HepG2 (cell line): ENCODE measurements around the gene PTH2. TPM values are rescaled to one million over a fixed set of nuclear protein-coding genes. Genes with fewer than 3 reads are reported as not detected.

ENCODE experiments used
- BHLHE40 ChIP-seq: IDR thresholded peaks from 2 replicates; pipeline ENCODE4 v1.6.1; 2011; ENCODE audit warnings: low read length, improper control_type of control experiment
- CHD4 ChIP-seq: fragments of 200-600 bp; sonication (generic); IDR thresholded peaks from 2 replicates; pipeline ENCODE4 v1.7.0; 2017; ENCODE audit warnings: mild to moderate bottlenecking, low read length, borderline replicate concordance
- ELF1 ChIP-seq: sonication (generic); formaldehyde crosslinking; IDR thresholded peaks from 2 replicates; pipeline ENCODE4 v1.4.0; 2020; ENCODE audit warnings: missing genetic modification reagents
- FOXA1 ChIP-seq, 2 experiments: fragments of 450-650 bp in 1 of 2; sonication (generic) in 1 of 2; formaldehyde crosslinking in 1 of 2; IDR thresholded peaks; 2 replicates each; pipeline versions ENCODE4 v1.4.0 to v1.6.1; 2016 to 2020; ENCODE audit warnings: missing genetic modification reagents in 1 of 2
- GPN1 ChIP-seq: sonication (generic); formaldehyde crosslinking; IDR thresholded peaks from 2 replicates; pipeline ENCODE4 v1.5.1; 2020; ENCODE audit warnings: missing genetic modification reagents, borderline replicate concordance
- HMG20B ChIP-seq: conservative IDR thresholded peaks from 2 replicates; pipeline ENCODE4 v1.6.1; 2016; ENCODE audit warnings: missing genetic modification reagents, missing compliant biosample characterization
- HOXD1 ChIP-seq: sonication (generic); formaldehyde crosslinking; IDR thresholded peaks from 2 replicates; pipeline ENCODE4 v1.5.0; 2020; ENCODE audit warnings: missing genetic modification reagents
- NFE2L2 ChIP-seq: fragments of 150-350 bp; IDR thresholded peaks from 2 replicates; pipeline ENCODE4 v1.6.1; 2014; ENCODE audit warnings: low read length
- RNF2 ChIP-seq: fragments of 450-650 bp; conservative IDR thresholded peaks from 2 replicates; pipeline ENCODE4 v1.6.1; 2016; ENCODE audit warnings: low read depth
- TOPORS ChIP-seq: sonication (generic); formaldehyde crosslinking; IDR thresholded peaks from 2 replicates; pipeline ENCODE4 v1.8.0; 2023; ENCODE audit warnings: mild to moderate bottlenecking, missing genetic modification reagents
- YY1 ChIP-seq: IDR thresholded peaks from 2 replicates; pipeline ENCODE4 v1.6.1; 2011; ENCODE audit warnings: low read length, low read depth, moderate library complexity, mild to moderate bottlenecking; ENCODE audit not compliant: insufficient read depth, insufficient replicate concordance
- ZBTB3 ChIP-seq: sonication (generic); formaldehyde crosslinking; IDR thresholded peaks from 2 replicates; pipeline ENCODE4 v1.4.0; 2020; ENCODE audit warnings: low read depth, mild to moderate bottlenecking, moderate library complexity, missing genetic modification reagents, borderline replicate concordance
- ZNF274 ChIP-seq: sonication (generic); formaldehyde crosslinking; IDR thresholded peaks from 2 replicates; pipeline ENCODE4 v1.5.1; 2020; ENCODE audit warnings: mild to moderate bottlenecking, missing genetic modification reagents
- ZNF567 ChIP-seq: sonication (generic); formaldehyde crosslinking; IDR thresholded peaks from 2 replicates; pipeline ENCODE4 v1.8.1; 2023; ENCODE audit warnings: mild to moderate bottlenecking, missing genetic modification reagents, borderline replicate concordance
- polyA plus RNA-seq, 8 experiments: library from polyadenylated mRNA; depleted of rRNA in 3 of 8; stranded (reverse) in 7 of 8; unstranded in 1 of 8; fragments of >200 nt; fragmentation: Illumina TruSeq in 4 of 8; extraction: Trizol in 4 of 8; gene quantifications; 2 replicates each; pipeline versions ENCODE4 v1.2.1 to v1.2.3, GENCODE V29; 2011 to 2016; ENCODE audit warnings: low read depth in 4 of 8, missing spikeins in 1 of 8, mixed read lengths in 1 of 8; ENCODE audit not compliant: insufficient read depth in 1 of 8
- total RNA-seq, 5 experiments: library from RNA; depleted of rRNA; stranded (reverse); fragments of >200 nt; fragmentation: Illumina TruSeq; extraction: Trizol; gene quantifications; 2 replicates each; pipeline ENCODE4 v1.2.3, GENCODE V29; 2016; ENCODE audit warnings: low read depth in 1 of 5
- TF ChIP-seq, protein P1 (sequence below): IDR thresholded peaks from 2 replicates; pipeline ENCODE4 v1.6.1; 2012; ENCODE audit warnings: low read length, improper control_type of control experiment
- TF ChIP-seq, protein P2 (sequence below): sonication (generic); formaldehyde crosslinking; IDR thresholded peaks from 2 replicates; pipeline ENCODE4 v1.8.0; 2022; ENCODE audit warnings: missing genetic modification reagents, mild to moderate bottlenecking, borderline replicate concordance
- TF ChIP-seq, protein P3 (sequence below): IDR thresholded peaks from 2 replicates; pipeline ENCODE4 v1.6.1; 2016; ENCODE audit warnings: missing biosample characterization, missing genetic modification reagents, low read depth
- TF ChIP-seq, protein P4 (sequence below): sonication (generic); formaldehyde crosslinking; IDR thresholded peaks from 2 replicates; pipeline ENCODE4 v1.5.0; 2020; ENCODE audit warnings: missing genetic modification reagents, mild to moderate bottlenecking, borderline replicate concordance
- TF ChIP-seq, protein P5 (sequence below): sonication (generic); formaldehyde crosslinking; IDR thresholded peaks from 2 replicates; pipeline ENCODE4 v1.9.0; 2021; ENCODE audit warnings: missing genetic modification reagents, borderline replicate concordance

The PTH2 gene
- total and polyA plus RNA-seq, 2 of the 13 experiments (the other 11 are each of a cell fraction or from before 2014, with no cell fraction given), result not detected

DNA sequence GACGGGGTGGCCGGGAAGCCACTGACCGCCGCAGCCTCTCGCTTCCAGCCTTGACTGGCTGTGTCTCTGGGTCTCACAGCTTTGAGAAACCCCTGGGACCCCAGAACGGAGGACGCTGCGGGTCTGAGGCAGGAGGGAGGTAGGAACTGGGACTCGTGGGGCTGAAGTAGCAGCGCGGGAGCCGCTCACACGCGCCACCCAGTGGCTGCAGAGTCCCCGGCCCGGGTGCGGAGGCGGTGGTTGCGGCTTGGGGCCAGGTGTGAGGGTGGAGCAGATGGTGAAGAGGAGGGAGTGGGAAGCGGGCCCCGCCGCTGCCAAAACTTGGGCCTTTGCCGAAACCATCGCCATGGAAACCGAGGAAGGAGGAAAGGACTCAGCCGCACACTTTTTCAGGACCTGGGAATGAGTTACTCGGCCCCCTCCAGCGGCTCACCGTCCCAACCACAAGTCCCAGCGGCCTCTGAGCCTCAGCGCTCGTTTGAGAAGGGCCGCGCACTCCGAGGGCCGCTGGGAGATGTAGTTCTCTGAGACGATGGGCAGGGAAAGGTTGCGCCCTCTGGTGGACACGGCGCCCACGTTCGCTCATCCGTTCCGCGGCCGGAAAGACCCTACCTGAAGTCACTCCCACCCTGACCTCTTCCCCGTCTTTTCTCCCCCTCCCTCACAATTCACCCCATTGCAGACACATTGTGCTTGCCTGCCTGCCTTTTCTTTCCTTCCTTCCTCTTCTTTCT lies 20.3 kb upstream of the PTH2 start (continued):
- TF ChIP-seq, protein P1, sequence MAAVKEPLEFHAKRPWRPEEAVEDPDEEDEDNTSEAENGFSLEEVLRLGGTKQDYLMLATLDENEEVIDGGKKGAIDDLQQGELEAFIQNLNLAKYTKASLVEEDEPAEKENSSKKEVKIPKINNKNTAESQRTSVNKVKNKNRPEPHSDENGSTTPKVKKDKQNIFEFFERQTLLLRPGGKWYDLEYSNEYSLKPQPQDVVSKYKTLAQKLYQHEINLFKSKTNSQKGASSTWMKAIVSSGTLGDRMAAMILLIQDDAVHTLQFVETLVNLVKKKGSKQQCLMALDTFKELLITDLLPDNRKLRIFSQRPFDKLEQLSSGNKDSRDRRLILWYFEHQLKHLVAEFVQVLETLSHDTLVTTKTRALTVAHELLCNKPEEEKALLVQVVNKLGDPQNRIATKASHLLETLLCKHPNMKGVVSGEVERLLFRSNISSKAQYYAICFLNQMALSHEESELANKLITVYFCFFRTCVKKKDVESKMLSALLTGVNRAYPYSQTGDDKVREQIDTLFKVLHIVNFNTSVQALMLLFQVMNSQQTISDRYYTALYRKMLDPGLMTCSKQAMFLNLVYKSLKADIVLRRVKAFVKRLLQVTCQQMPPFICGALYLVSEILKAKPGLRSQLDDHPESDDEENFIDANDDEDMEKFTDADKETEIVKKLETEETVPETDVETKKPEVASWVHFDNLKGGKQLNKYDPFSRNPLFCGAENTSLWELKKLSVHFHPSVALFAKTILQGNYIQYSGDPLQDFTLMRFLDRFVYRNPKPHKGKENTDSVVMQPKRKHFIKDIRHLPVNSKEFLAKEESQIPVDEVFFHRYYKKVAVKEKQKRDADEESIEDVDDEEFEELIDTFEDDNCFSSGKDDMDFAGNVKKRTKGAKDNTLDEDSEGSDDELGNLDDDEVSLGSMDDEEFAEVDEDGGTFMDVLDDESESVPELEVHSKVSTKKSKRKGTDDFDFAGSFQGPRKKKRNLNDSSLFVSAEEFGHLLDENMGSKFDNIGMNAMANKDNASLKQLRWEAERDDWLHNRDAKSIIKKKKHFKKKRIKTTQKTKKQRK, result no peak
- TF ChIP-seq ELF1 (CRISPR knock-in tag) (peak; percentile 56; the same call in 1 of the 2 replicates), GPN1 (no peak), TOPORS (CRISPR knock-in tag) (no peak), CHD4 (no peak), ZNF567 (CRISPR knock-in tag) (no peak; the same call in 1 of the 2 replicates), YY1 (peak; percentile 64), BHLHE40 (no peak), HMG20B (CRISPR knock-in tag) (no peak; the same call in 1 of the 2 replicates), ZBTB3 (no peak), FOXA1 (IDR thresholded peaks at IDR 0.05) (no peak), FOXA1 (CRISPR knock-in tag; IDR thresholded peaks at IDR 0.05) (no peak), NFE2L2 (no peak), HOXD1 (CRISPR knock-in tag) (no peak), ZNF274 (CRISPR knock-in tag) (peak; percentile 75; the same call in 1 of the 2 replicates), RNF2 (0 out of 2 replicates have a peak, but pooled peaks have one; percentile 46)
- TF ChIP-seq, protein P2, sequence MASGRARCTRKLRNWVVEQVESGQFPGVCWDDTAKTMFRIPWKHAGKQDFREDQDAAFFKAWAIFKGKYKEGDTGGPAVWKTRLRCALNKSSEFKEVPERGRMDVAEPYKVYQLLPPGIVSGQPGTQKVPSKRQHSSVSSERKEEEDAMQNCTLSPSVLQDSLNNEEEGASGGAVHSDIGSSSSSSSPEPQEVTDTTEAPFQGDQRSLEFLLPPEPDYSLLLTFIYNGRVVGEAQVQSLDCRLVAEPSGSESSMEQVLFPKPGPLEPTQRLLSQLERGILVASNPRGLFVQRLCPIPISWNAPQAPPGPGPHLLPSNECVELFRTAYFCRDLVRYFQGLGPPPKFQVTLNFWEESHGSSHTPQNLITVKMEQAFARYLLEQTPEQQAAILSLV (CRISPR knock-in tag), result peak; percentile 37; the same call in 1 of the 2 replicates
- TF ChIP-seq, protein P3, sequence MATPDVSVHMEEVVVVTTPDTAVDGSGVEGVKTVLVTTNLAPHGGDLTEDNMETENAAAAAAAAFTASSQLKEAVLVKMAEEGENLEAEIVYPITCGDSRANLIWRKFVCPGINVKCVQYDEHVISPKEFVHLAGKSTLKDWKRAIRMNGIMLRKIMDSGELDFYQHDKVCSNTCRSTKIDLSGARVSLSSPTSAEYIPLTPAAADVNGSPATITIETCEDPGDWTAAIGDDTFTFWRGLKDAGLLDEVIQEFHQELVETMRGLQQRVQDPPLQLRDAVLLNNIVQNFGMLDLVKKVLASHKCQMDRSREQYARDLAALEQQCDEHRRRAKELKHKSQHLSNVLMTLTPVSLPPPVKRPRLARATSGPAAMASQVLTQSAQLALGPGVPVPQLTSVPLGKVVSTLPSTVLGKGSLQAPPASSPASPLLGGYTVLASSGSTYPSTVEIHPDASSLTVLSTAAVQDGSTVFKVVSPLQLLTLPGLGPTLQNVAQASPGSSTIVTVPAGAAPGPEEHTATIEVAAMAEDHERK (CRISPR knock-in tag), result peak; percentile 70
- TF ChIP-seq, protein P4, sequence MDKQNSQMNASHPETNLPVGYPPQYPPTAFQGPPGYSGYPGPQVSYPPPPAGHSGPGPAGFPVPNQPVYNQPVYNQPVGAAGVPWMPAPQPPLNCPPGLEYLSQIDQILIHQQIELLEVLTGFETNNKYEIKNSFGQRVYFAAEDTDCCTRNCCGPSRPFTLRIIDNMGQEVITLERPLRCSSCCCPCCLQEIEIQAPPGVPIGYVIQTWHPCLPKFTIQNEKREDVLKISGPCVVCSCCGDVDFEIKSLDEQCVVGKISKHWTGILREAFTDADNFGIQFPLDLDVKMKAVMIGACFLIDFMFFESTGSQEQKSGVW (CRISPR knock-in tag), result no peak
- TF ChIP-seq, protein P5, sequence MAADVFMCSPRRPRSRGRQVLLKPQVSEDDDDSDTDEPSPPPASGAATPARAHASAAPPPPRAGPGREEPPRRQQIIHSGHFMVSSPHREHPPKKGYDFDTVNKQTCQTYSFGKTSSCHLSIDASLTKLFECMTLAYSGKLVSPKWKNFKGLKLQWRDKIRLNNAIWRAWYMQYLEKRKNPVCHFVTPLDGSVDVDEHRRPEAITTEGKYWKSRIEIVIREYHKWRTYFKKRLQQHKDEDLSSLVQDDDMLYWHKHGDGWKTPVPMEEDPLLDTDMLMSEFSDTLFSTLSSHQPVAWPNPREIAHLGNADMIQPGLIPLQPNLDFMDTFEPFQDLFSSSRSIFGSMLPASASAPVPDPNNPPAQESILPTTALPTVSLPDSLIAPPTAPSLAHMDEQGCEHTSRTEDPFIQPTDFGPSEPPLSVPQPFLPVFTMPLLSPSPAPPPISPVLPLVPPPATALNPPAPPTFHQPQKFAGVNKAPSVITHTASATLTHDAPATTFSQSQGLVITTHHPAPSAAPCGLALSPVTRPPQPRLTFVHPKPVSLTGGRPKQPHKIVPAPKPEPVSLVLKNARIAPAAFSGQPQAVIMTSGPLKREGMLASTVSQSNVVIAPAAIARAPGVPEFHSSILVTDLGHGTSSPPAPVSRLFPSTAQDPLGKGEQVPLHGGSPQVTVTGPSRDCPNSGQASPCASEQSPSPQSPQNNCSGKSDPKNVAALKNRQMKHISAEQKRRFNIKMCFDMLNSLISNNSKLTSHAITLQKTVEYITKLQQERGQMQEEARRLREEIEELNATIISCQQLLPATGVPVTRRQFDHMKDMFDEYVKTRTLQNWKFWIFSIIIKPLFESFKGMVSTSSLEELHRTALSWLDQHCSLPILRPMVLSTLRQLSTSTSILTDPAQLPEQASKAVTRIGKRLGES, result no peak
